Large intestine (tissue), 3 donors: ENCODE results near the gene B4GALNT1. TPM values are rescaled to one million over a fixed set of nuclear protein-coding genes. Genes with fewer than 3 reads are reported as not detected.

Experiments used
- DNase-seq, 2 donors: peaks; one replicate each; pipeline versions ENCODE4 v3.0.0 to v3.0.0-alpha.2; 2013
- H3K27ac ChIP-seq: one replicate; pipeline ENCODE4 v1.5.1; 2013; ENCODE audit warnings: low read length
- H3K27me3 ChIP-seq: 2 replicates; pipeline ENCODE4 v1.6.1; 2013; ENCODE audit warnings: low read length; ENCODE audit not compliant: control insufficient read depth, insufficient read depth
- H3K36me3 ChIP-seq: 2 replicates; pipeline ENCODE4 v1.6.1; 2013; ENCODE audit warnings: low read length; ENCODE audit not compliant: control insufficient read depth, insufficient read depth
- H3K4me1 ChIP-seq: one replicate; pipeline ENCODE4 v1.6.1; 2013; ENCODE audit warnings: low read length; ENCODE audit not compliant: control insufficient read depth, insufficient read depth
- H3K4me3 ChIP-seq: one replicate; pipeline ENCODE4 v1.5.1; 2013; ENCODE audit warnings: low read length
- H3K9me3 ChIP-seq: one replicate; pipeline ENCODE4 v1.6.1; 2013; ENCODE audit warnings: mild to moderate bottlenecking, low read depth, low read length, moderate library complexity; ENCODE audit not compliant: control insufficient read depth
- WGBS: methylation state at CpG from one replicate; pipeline ENCODE4 v1.1.5; 2013; ENCODE audit warnings: low lambda C conversion rate; ENCODE audit not compliant: insufficient coverage; 5-methylcytosine and 5-hydroxymethylcytosine counted together
- polyA plus RNA-seq: library from polyadenylated mRNA; unstranded; fragments of 120-200 nt; gene quantifications from one replicate; pipeline ENCODE4 v1.2.1, GENCODE V29; 2013

B4GALNT1 gene
- polyA plus RNA-seq, 1 donor = 2.4 TPM

- H3K9me3 ChIP-seq = no peaks in the 10 kb centered on the region
- H3K27ac ChIP-seq = no peak overlapping the region
- H3K4me3 ChIP-seq = no peak overlapping the region
- WGBS = no CpG with 5 or more reads among the region's 10 CpGs
- peaks cover 8% of the 10 kb centered on the region for H3K4me1 ChIP-seq
- no peak for DNase-seq
- H3K36me3 ChIP-seq = peaks cover 4% of the 10 kb centered on the region
- H3K27me3 ChIP-seq = peaks cover 91% of the 10 kb centered on the region
These were observed 19.4 kb downstream of the B4GALNT1 start for GRCh38 chr12:57613427-57614109.

DNA sequence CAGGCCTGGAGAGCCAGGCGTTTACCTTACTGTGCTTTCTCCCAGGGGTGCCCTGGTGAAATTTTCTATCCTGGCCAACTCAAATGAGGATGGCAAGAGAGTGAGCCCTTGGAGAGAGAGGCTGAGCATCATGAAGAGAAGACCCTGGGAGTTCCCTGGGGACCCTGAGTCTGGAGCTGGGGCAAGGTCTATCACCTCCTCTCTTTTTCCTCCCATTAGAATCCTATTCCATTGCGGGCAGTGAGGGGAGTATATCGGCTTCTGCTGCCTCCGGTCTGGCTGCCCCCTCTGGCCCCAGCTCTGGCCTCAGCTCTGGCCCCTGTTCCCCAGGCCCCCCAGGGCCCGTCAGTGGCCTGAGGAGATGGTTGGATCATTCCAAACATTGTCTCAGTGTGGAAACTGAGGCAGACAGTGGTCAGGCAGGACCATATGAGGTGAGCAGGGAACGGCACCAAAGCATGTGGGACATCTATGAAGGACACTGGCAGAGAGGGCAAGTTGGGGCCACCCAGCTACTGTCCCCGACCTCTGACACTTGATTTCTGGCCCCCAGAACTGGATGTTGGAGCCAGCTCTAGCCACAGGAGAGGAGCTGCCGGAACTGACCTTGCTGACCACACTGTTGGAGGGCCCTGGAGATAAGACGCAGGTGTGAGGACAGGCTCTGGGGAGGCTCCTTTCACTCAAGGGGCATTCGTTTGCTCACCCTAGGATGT is 20.1 kb downstream of the B4GALNT1 start:
- 100% methylated on average over 1 of the region's 10 CpGs for WGBS
- Histone ChIP-seq H3K36me3 (peaks cover 4% of the 10 kb centered on the region), H3K27ac (no peak overlapping the region), H3K4me1 (peaks cover 8% of the 10 kb centered on the region), H3K9me3 (no peaks in the 10 kb centered on the region), H3K4me3 (no peak overlapping the region), H3K27me3 (peaks cover 84% of the 10 kb centered on the region)
- no peak for DNase-seq

DNA sequence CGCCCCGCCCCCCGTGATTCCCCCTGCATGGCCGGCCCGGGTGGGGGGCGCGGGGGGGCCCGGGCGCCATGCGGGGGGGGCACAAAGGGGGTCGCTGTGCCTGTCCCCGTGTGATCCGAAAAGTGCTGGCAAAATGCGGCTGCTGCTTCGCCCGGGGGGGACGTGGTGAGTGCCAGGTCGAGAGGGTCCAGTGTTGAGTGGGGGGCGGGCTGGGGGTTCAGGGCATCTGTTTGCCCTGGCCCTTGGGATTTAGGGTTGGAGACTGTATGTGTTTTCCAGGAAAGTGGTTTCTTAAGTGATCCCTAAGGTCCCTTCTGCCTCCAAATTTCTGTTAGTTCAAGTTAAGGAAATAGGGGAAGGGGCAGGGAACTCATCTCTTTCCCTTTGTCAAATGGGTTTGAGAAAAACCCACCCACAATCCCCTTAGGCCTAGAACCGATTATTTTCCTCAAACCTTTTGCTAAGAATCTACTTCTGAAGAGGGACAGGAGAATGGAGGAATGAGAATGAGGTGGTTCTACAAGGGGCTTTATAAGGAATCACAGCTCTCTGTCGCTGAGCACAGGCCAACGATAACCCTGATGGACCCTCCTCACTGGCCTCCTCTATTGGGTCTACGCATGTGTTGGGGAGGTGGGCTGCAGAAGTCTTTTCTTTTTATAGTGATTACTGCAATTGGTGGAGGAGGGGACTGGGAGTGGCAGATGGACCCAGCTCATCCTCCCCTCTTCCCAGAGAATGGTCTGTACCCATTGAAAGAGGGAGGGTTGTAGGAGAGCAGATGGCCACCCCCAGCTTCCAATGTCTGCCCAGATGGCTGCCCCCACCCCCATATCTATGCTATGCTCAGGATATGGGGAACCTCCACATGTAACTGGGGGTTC is 20.9 kb downstream of the B4GALNT1 start:
- peaks cover 76% of the 10 kb centered on the region for H3K27me3 ChIP-seq
- no peak overlapping the region for H3K4me3 ChIP-seq
- DNase-seq = no peak
- H3K4me1 ChIP-seq = peaks cover 8% of the 10 kb centered on the region
- H3K27ac ChIP-seq = no peak overlapping the region
- WGBS = no CpG with 5 or more reads among the region's 23 CpGs
- H3K9me3 ChIP-seq = no peaks in the 10 kb centered on the region
- peaks cover 4% of the 10 kb centered on the region for H3K36me3 ChIP-seq

DNA sequence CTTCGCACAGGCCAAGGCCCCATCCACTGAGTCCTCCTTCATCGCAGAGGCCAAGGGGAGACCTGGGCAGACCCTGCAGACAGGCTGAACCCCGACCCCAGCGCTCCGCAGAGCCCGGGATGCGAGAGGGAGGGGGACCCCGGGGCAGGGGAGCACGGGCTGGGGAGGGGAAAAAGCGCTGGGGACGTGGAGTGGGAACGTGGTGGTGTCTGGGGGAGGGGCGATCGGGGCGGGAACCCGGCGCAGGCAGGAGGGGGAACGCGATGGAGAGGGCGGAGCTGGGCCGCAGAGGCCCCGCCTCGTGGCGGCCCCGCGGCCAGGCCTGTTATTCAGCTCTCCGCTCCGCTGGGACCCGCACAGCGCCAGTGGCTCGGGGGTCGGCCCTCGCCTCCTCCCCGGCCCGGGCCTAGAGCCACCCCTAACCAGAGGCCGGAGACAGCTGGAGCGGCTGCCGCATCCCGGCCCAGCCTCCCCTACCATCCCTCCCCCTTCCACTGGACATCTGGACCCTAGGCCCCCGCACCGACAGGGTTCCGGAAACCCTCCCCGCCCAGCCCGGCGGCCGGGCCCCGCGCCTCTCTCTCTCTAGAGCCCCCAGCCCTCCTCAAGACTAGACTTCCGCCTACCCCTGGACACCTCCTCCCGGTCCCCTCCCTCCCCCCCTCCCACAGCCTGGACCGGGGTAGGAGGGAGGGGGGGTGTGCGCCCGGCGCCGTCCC is 21.7 kb downstream of the B4GALNT1 start, which contains the start of gene ARHGEF25:
ARHGEF25 (plus strand) TSS at position 328 of the 719 bp plus-strand sequence. CDS start 460 bp downstream, outside the sequence.
- WGBS = no CpG with 5 or more reads among the region's 55 CpGs
- Histone ChIP-seq H3K4me1 (peaks cover 8% of the 10 kb centered on the region), H3K36me3 (peaks cover 4% of the 10 kb centered on the region), H3K9me3 (no peaks in the 10 kb centered on the region), H3K4me3 (peak within 1 kb of the TSS; percentile 50), H3K27me3 (peaks cover 70% of the 10 kb centered on the region), H3K27ac (peak within 1 kb of the TSS; percentile 46)
- peak; percentile 44 to 59 for DNase-seq

DNA sequence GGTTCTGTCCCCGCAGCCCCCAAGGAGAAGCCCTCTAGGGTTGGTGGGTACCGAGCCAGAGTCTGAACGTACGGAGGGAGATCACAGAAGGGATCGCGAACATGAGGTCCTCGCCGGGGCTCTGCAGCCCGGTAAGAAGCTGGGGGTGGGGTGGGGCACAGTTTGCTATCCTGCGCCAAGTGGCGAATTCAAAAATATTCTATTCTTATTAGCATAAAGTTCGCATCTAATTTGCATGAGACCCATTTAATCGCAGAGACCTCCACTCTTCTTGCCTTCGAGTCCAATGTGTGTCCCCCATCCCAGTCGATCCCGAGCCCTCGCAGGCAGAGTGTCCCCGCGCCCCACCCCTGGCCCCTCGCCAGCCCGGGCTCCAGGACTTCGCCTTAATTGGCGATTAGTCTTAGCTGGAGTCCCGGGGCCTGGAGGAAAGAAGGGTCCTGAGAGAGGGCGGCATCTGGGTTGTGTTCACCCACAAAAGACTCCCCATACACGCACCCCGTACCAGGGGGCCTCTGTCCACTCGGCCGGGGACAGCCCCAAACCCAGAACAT is 22.4 kb downstream of the B4GALNT1 start:
- Histone ChIP-seq H3K27ac (peak overlapping the region; percentile 46), H3K27me3 (peaks cover 64% of the 10 kb centered on the region), H3K9me3 (no peaks in the 10 kb centered on the region), H3K36me3 (peaks cover 4% of the 10 kb centered on the region), H3K4me1 (peaks cover 9% of the 10 kb centered on the region), H3K4me3 (peak overlapping the region; percentile 45)
- no CpG with 5 or more reads among the region's 29 CpGs for WGBS
- peak in 1 of 2 donors; percentile 32 for DNase-seq

DNA sequence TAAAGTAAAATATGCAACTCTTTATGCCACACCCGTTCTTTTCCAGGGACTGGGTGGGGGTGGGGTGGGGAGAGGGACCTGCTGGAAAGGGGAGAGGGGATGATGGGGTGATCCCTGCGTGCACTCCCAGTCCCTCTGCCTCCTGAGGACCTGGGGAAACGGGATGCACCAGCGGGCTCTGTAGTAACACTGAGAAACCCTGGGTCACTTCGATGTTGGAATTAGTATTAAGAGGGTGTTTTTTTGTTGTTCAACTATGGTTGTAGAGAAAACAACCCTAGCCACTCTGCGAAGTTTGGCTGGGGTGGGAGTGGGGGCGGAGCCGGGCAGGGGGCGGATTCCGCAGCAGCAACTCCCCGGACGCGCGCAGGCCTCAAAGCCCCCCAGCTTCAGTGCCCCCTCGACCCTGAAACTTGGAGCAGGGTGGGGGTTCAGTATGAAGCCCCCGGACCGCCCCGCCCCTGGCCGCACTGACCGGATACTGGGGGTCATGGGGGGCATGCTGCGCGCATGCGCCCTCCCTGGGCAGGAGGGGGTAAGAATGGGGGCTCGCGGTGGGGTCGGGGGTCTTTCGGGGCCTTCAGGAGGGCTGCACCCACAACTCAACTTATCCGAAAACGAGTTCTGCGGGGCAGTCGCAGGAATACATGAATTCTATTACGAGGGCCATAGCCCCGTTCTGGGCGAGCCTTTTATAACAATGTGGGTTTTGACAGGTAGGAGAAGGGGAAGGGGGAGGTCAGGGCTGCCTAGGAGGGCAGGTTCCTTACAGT is 23.0 kb downstream of the B4GALNT1 start:
- no CpG with 5 or more reads among the region's 34 CpGs for WGBS
- H3K4me1 ChIP-seq = peaks cover 15% of the 10 kb centered on the region
- peaks cover 61% of the 10 kb centered on the region for H3K27me3 ChIP-seq
- H3K9me3 ChIP-seq = no peaks in the 10 kb centered on the region
- no peak for DNase-seq
- H3K4me3 ChIP-seq = peak overlapping the region; percentile 45
- H3K27ac ChIP-seq = peak overlapping the region; percentile 32
- peaks cover 4% of the 10 kb centered on the region for H3K36me3 ChIP-seq

DNA sequence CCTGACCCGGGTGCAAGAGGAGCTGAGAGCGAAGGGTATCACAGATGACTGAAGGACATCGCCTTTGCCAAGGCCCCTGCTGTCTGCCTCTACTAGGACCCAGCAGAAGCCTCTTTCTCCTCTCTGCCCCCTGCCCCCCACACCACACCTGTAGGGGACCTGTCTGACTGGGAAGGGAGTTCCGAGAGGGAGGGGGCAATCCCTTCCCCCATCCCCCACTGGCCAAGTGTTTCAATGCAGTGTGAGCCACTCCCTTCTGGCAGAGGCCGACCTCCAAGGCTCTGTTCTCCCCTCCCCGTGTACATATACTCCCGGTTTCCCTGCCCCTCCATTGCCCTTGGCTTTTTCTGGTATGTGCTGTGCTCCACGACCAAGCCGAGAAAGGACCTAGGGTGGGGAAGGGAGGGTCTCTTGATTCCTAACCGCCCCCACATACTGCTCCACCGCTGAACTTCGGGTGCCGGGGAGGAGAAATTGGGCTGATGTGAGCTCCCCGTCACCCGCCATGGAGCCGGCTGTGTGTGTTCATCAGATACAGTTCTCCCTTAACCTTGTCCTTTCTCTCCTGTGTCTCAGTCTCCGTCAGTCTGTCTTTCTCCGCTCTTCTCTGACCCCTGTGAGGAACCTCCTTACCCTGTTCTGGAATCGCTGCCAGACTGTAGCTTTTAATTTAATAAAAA is 23.8 kb downstream of the B4GALNT1 start:
- Histone ChIP-seq H3K4me3 (no peak overlapping the region), H3K4me1 (peaks cover 19% of the 10 kb centered on the region), H3K9me3 (no peaks in the 10 kb centered on the region), H3K36me3 (no peaks in the 10 kb centered on the region), H3K27ac (no peak overlapping the region), H3K27me3 (peaks cover 59% of the 10 kb centered on the region)
- no peak for DNase-seq
- 100% methylated on average over 1 of the region's 19 CpGs for WGBS

DNA sequence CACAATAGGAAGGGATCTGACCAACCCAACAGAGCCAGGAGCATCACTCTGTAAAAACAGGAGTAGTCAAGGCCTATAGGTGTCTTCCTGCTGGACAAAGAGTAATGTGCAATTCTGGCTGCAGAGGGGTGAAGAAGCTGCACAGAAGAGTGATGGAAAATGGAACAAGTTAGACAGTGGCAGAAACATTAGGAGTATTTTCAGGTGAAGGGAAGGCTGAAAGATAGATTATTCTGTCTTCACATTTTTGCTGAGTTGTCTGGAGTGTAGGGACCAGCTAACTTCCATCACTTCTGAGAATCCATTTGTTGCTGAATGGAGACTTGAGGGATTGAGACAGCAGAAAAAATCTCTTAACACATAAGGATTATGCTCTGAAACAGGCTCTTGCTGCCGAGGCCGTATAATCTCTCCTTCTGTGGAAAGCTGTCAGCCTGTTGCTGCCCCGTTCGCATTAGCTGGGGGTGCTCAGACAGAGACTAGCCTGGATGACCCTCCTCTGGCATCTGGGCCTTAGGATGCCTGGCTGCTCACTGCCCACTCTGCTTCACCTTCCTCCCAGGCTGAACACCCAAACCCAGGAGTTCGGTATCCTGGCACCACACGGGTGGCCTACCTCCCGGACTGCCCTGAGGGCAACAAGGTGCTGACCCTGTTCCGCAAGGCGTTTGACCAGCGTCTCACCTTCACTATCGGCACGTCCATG is 24.9 kb downstream of the B4GALNT1 start:
- H3K4me1 ChIP-seq = peaks cover 24% of the 10 kb centered on the region
- WGBS = no CpG with 5 or more reads among the region's 12 CpGs
- H3K9me3 ChIP-seq = no peaks in the 10 kb centered on the region
- H3K27ac ChIP-seq = no peak overlapping the region
- DNase-seq = no peak
- no peaks in the 10 kb centered on the region for H3K36me3 ChIP-seq
- H3K4me3 ChIP-seq = no peak overlapping the region
- H3K27me3 ChIP-seq = peaks cover 47% of the 10 kb centered on the region
